CD14-positive monocyte (primary cell): ENCODE data around the gene TMEM169. TPM values are rescaled to one million over a fixed set of nuclear protein-coding genes. Genes with fewer than 3 reads are reported as not detected.

Experiments
- DNase-seq, 3 donors: peaks; one replicate each; pipeline ENCODE4 v3.0.0-alpha.2; 2011 to 2022
- H2AFZ ChIP-seq: 2 replicates; pipeline ENCODE4 v1.6.0; 2012; ENCODE audit warnings: mild to moderate bottlenecking, low read depth, low read length, inconsistent platforms; ENCODE audit not compliant: insufficient read depth, poor library complexity, severe bottlenecking
- H3K27ac ChIP-seq, 2 donors: 1 replicate in 1 of 2; 2 replicates in 1 of 2; pipeline ENCODE4 v1.5.1; 2012 to 2013; ENCODE audit warnings: low read length in 2 of 2, control low read depth in 1 of 2, inconsistent platforms in 1 of 2, low read depth in 1 of 2, mild to moderate bottlenecking in 1 of 2
- H3K27me3 ChIP-seq, 2 donors: one replicate each; pipeline versions ENCODE4 v1.6.0 to v1.6.1; 2011 to 2013; ENCODE audit warnings: low read length in 2 of 2; ENCODE audit not compliant: control insufficient read depth in 2 of 2, insufficient read depth in 2 of 2
- H3K36me3 ChIP-seq, 2 donors: replicated peaks in 1 of 2; 1 replicate in 1 of 2; 2 replicates in 1 of 2; pipeline versions ENCODE4 v1.5.1 to v1.6.1; 2012 to 2013; ENCODE audit warnings: low read length in 2 of 2, control low read depth in 1 of 2, inconsistent platforms in 1 of 2, mild to moderate bottlenecking in 1 of 2; ENCODE audit not compliant: insufficient read depth in 2 of 2, control insufficient read depth in 1 of 2
- H3K4me1 ChIP-seq, 2 donors: 1 replicate in 1 of 2; 2 replicates in 1 of 2; pipeline versions ENCODE4 v1.5.1 to v1.6.1; 2012 to 2013; ENCODE audit warnings: low read length in 2 of 2, control low read depth in 1 of 2, inconsistent platforms in 1 of 2, mild to moderate bottlenecking in 1 of 2, moderate library complexity in 1 of 2; ENCODE audit not compliant: insufficient read depth in 2 of 2, control insufficient read depth in 1 of 2
- H3K4me2 ChIP-seq: replicated peaks from 2 replicates; pipeline ENCODE3; 2012; ENCODE audit warnings: low read length, moderate library complexity, mild to moderate bottlenecking; ENCODE audit not compliant: poor library complexity, severe bottlenecking; ENCODE audit errors: extremely low read depth
- H3K4me3 ChIP-seq, 3 experiments: fragments of 200-600 bp in 1 of 3; sonication (generic) in 1 of 3; replicated peaks in 1 of 3; 1 replicate in 2 of 3; 2 replicates in 1 of 3; pipeline ENCODE4 v1.5.1; 2011 to 2013; ENCODE audit warnings: low read length in 3 of 3, mild to moderate bottlenecking in 3 of 3, control low read depth in 2 of 3, low read depth in 2 of 3, inconsistent platforms in 1 of 3, moderate library complexity in 1 of 3
- H3K79me2 ChIP-seq: 2 replicates; pipeline ENCODE4 v1.6.0; 2012; ENCODE audit warnings: mild to moderate bottlenecking, control low read depth, inconsistent platforms, low read length, moderate library complexity; ENCODE audit not compliant: insufficient read depth
- H3K9ac ChIP-seq: 2 replicates; pipeline ENCODE4 v1.6.0; 2017; ENCODE audit warnings: low read length, mild to moderate bottlenecking; ENCODE audit not compliant: insufficient read depth, poor library complexity, severe bottlenecking
- H3K9me3 ChIP-seq, 2 donors: replicated peaks in 1 of 2; 1 replicate in 1 of 2; 2 replicates in 1 of 2; pipeline versions ENCODE4 v1.5.1 to v1.6.1; 2012 to 2013; ENCODE audit warnings: low read length in 2 of 2, control low read depth in 1 of 2; ENCODE audit not compliant: control insufficient read depth in 1 of 2, insufficient read depth in 1 of 2
- H4K20me1 ChIP-seq: 2 replicates; pipeline ENCODE4 v1.6.0; 2012; ENCODE audit warnings: mild to moderate bottlenecking, low read length, control low read depth, moderate library complexity; ENCODE audit not compliant: insufficient read depth
- H3K27ac Mint-ChIP-seq, 7 donors: one replicate each; pipeline ENCODE4 v1.8.0; 2020; ENCODE audit warnings: mild to moderate bottlenecking in 7 of 7, mixed read lengths in 7 of 7, moderate library complexity in 6 of 7, inconsistent platforms in 2 of 7
- H3K27me3 Mint-ChIP-seq, 3 donors: one replicate each; pipeline ENCODE4 v1.8.0; 2021 to 2022; ENCODE audit warnings: low read depth in 3 of 3, mild to moderate bottlenecking in 3 of 3, mixed read lengths in 3 of 3, moderate library complexity in 3 of 3, inconsistent platforms in 1 of 3
- H3K36me3 Mint-ChIP-seq, 2 donors: one replicate each; pipeline ENCODE4 v1.8.0; 2020; ENCODE audit warnings: mixed read lengths in 2 of 2, inconsistent platforms in 1 of 2, mild to moderate bottlenecking in 1 of 2
- H3K4me1 Mint-ChIP-seq: one replicate; pipeline ENCODE4 v1.8.0; 2020; ENCODE audit warnings: mild to moderate bottlenecking, mixed read lengths
- H3K4me3 Mint-ChIP-seq, 2 donors: one replicate each; pipeline ENCODE4 v1.8.0; 2020; ENCODE audit warnings: mild to moderate bottlenecking in 2 of 2, mixed read lengths in 2 of 2, moderate library complexity in 1 of 2
- H3K9me3 Mint-ChIP-seq, 7 donors: one replicate each; pipeline ENCODE4 v1.8.0; 2020 to 2022; ENCODE audit warnings: mixed read lengths in 7 of 7, mild to moderate bottlenecking in 6 of 7, moderate library complexity in 6 of 7, inconsistent platforms in 2 of 7
- WGBS: methylation state at CpG from one replicate; pipeline ENCODE4 v1.1.5; 2013; ENCODE audit warnings: missing lambda C conversion rate; ENCODE audit not compliant: insufficient coverage; 5-methylcytosine and 5-hydroxymethylcytosine counted together
- intact Hi-C, 2 donors: fragments of 100-400 bp; cut with micrococcal nuclease; formaldehyde crosslinking; loops; one replicate each; pipeline versions ENCODE4 v1.15.0 to v1.15.1; 2023
- polyA plus RNA-seq, 3 donors: library from polyadenylated mRNA; depleted of rRNA in 1 of 3; unstranded in 2 of 3; stranded (reverse) in 1 of 3; fragments of 300-500 nt in 2 of 3; fragments of >200 nt in 1 of 3; fragmentation: Illumina TruSeq in 2 of 3; gene quantifications; 1 replicate in 2 of 3; 2 replicates in 1 of 3; pipeline ENCODE4 v1.2.3, GENCODE V29; 2012 to 2021
- TF ChIP-seq, protein P1 (sequence below): fragments of 200-600 bp; IDR thresholded peaks from one replicate; pipeline ENCODE4 v1.8.0; 2022; ENCODE audit warnings: antibody characterized with exemption, mild to moderate bottlenecking

TMEM169 gene
- polyA plus RNA-seq, 3 donors, result 0.24 to 0.92 (median 0.74) TPM

DNA sequence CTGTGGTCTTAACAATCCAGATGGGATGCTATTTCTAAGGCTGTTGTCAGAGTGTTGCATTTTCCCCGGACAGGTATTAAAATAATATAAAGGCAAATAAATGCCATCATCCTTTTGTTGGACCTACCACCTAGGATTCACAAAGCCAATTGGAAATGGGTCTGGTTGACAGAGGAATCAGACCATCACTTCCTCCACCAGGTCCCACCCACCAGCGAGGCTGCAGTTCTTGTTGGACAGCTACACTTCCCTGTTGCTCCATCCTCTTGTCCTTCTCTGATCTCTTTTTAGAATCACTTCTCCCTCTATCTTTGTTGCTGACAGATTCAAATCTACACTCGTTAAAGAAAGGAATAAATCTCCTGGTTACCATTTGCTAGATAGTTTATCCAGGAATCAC is 1.1 kb downstream of the TMEM169 start:
- peak overlapping the region; percentile 72 for H3K9ac ChIP-seq
- peaks cover 0 to 4% of the 10 kb centered on the region in 2 donors for H3K36me3 Mint-ChIP-seq
- H3K27ac Mint-ChIP-seq, result peak overlapping the region in 2 of 7 donors; percentile 36 to 76
- no peak overlapping the region for H3K27ac ChIP-seq
- H3K79me2 ChIP-seq, result peaks cover 36% of the 10 kb centered on the region
- H4K20me1 ChIP-seq, result no peaks in the 10 kb centered on the region
- H3K36me3 ChIP-seq, result no peaks in the 10 kb centered on the region
- DNase-seq, result peak; percentile 36 to 50 (median 41)
- no peaks in the 10 kb centered on the region for H3K9me3 Mint-ChIP-seq
- H3K27me3 Mint-ChIP-seq, result peaks cover 0 to 4% (median 2%) of the 10 kb centered on the region in 3 donors
- H3K4me3 ChIP-seq, result peak overlapping the region in 1 of 3 experiments; percentile 83
- H3K4me2 ChIP-seq, result peak overlapping the region; percentile 98
- H3K27me3 ChIP-seq, result no peaks in the 10 kb centered on the region
- peaks cover 40 to 59% of the 10 kb centered on the region in 2 donors for H3K4me1 ChIP-seq
- 0% methylated on average over 2 of the region's 3 CpGs for WGBS
- peak overlapping the region; percentile 100 for H2AFZ ChIP-seq
- H3K9me3 ChIP-seq, result no peaks in the 10 kb centered on the region
- intact Hi-C loops, result no loop called here
- H3K4me3 Mint-ChIP-seq, result peak overlapping the region in 1 of 2 donors; percentile 96
- TF ChIP-seq, protein P1, sequence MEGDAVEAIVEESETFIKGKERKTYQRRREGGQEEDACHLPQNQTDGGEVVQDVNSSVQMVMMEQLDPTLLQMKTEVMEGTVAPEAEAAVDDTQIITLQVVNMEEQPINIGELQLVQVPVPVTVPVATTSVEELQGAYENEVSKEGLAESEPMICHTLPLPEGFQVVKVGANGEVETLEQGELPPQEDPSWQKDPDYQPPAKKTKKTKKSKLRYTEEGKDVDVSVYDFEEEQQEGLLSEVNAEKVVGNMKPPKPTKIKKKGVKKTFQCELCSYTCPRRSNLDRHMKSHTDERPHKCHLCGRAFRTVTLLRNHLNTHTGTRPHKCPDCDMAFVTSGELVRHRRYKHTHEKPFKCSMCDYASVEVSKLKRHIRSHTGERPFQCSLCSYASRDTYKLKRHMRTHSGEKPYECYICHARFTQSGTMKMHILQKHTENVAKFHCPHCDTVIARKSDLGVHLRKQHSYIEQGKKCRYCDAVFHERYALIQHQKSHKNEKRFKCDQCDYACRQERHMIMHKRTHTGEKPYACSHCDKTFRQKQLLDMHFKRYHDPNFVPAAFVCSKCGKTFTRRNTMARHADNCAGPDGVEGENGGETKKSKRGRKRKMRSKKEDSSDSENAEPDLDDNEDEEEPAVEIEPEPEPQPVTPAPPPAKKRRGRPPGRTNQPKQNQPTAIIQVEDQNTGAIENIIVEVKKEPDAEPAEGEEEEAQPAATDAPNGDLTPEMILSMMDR, result no peak
- peaks cover 58% of the 10 kb centered on the region for H3K4me1 Mint-ChIP-seq

DNA sequence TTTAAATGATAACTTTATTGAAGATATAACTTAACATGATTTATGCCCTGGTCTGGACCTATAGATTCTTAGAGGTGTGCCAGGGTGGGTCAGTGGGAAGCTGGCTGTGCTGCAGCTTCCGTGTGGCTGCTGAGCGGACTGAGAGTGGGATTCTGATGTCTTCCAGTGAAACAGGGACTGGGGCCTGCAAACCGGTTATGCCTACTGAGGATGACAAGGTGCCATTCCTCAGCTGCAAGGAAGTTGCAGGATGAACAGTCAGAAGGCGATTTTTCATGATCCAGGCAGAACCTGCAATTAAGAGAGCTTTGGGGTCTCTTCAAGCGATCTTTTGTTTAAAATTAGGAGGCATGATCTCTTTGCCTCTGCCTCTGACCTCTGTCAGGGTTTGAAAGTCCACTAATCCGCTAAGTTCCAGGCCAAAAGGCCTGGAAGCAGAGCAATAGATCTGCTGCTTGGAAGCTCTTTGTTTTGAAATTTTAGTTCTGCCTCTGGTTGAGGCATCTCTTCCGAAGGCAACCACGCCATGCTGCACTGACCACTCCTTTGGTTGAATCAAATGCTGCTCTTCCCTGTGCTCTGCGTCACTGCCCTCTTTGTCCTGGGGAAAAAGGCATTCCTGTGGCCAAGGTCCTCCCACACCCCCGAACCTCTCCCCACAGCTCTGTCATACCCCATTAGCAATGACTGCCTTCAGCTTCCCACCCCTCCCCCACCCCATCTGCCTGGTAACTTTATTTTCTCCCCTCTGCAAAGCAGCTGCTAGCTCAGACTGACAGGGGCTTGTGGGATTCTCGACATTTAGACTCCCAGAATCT is 2.0 kb downstream of the TMEM169 start:
- no peak overlapping the region for H3K9ac ChIP-seq
- peaks cover 55% of the 10 kb centered on the region for H3K4me1 Mint-ChIP-seq
- H3K9me3 ChIP-seq, result no peaks in the 10 kb centered on the region
- peaks cover 32 to 51% of the 10 kb centered on the region in 2 donors for H3K4me1 ChIP-seq
- peaks cover 31% of the 10 kb centered on the region for H3K79me2 ChIP-seq
- intact Hi-C loops, result no loop called here
- peak overlapping the region; percentile 98 for H3K4me2 ChIP-seq
- no peak overlapping the region for H2AFZ ChIP-seq
- H3K36me3 ChIP-seq, result no peaks in the 10 kb centered on the region
- 92% methylated on average over 11 of the region's 11 CpGs for WGBS
- TF ChIP-seq, protein P1, result no peak
- DNase-seq, result no peak
- no peaks in the 10 kb centered on the region for H4K20me1 ChIP-seq
- H3K27ac Mint-ChIP-seq, result peak overlapping the region in 2 of 7 donors; percentile 23 to 27
- no peak overlapping the region for H3K27ac ChIP-seq
- peaks cover 0 to 4% of the 10 kb centered on the region in 2 donors for H3K36me3 Mint-ChIP-seq
- H3K27me3 Mint-ChIP-seq, result peaks cover 0 to 4% (median 2%) of the 10 kb centered on the region in 3 donors
- H3K9me3 Mint-ChIP-seq, result no peaks in the 10 kb centered on the region
- H3K4me3 ChIP-seq, result no peak overlapping the region
- H3K4me3 Mint-ChIP-seq, result no peak overlapping the region
- no peaks in the 10 kb centered on the region for H3K27me3 ChIP-seq
